ENCODE results near the gene TMPRSS11B. TPM values are rescaled to one million over a fixed set of nuclear protein-coding genes. Genes with fewer than 3 reads are reported as not detected.

Gene TMPRSS11B
- total and polyA plus RNA-seq, 5 donors from 2014 or later = not detected

DNA sequence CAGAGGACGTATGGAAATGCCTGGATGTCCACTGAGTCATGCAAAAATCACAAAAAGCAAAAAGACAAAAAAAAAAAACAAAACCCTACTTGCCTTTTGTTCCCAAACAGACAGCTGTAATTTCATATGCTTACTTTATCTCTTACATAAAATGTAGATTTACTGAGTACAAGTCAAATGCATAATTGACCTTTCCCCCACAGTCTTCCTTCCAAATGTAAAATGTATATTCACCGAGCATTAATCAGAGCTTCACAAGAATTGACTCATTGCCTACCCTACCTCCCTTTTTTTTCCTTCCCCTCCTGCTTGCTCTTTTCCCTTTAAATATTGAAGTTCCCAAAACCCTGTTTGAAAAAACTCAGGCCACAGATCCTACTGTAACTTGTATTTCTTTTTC, 32.5 kb upstream of the TMPRSS11B start:
- no peaks in the 10 kb centered on the region for H3K36me3 ChIP-seq (ENCODE audit: control insufficient read depth, insufficient read depth, low read length)
- H3K36me3 Mint-ChIP-seq = no peaks in the 10 kb centered on the region
- ATAC-seq (ENCODE audit: low read depth in 2 of 2) (no peak), DNase-seq (no peak)
- peaks cover 7% of the 10 kb centered on the region for H3K27me3 ChIP-seq (ENCODE audit: control insufficient read depth, insufficient read depth, low read length)
- no peak overlapping the region for H3K4me3 ChIP-seq (ENCODE audit: low read depth, low read length)
- H3K4me1 ChIP-seq (ENCODE audit: control insufficient read depth, insufficient read depth, low read length, poor library complexity, severe bottlenecking) = no peaks in the 10 kb centered on the region
- H3K27ac ChIP-seq (ENCODE audit: insufficient read depth, low read length, poor library complexity, severe bottlenecking) = no peak overlapping the region
- H3K27me3 Mint-ChIP-seq = peaks cover 5% of the 10 kb centered on the region
- no peak overlapping the region for H3K4me3 Mint-ChIP-seq
- no peaks in the 10 kb centered on the region for H3K9me3 ChIP-seq (ENCODE audit: control insufficient read depth in 2 of 2, low read length in 2 of 2)
- no peaks in the 10 kb centered on the region for H3K9me3 Mint-ChIP-seq
- H3K4me1 Mint-ChIP-seq = no peaks in the 10 kb centered on the region
- H3K27ac Mint-ChIP-seq = no peak overlapping the region

DNA sequence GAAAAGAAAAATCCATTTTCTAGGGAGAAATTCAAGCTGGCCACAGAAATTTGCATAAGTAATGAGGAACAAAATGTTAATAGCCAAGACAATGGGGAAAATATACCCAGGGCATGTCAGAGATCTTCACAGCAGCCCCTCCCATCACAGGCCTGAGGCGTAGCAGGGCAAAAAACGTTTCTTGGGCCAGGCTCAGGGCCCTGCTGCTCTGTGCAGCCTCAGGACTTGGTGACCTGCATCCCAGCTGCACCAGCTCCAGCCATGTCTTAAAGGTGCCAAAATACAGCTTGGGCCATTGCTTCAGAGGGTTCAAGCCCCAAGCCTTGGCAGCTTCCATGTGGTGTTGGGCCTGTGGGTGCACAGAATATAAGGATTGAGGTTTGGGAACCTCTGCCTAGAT, 32.1 kb upstream of the TMPRSS11B start:
- ATAC-seq (ENCODE audit: low read depth in 2 of 2) (no peak), DNase-seq (no peak)
- peaks cover 8% of the 10 kb centered on the region for H3K27me3 Mint-ChIP-seq
- H3K9me3 Mint-ChIP-seq = no peaks in the 10 kb centered on the region
- H3K27ac Mint-ChIP-seq = peak overlapping the region in 1 of 3 donors; percentile 71
- Histone ChIP-seq H3K27me3 (ENCODE audit: control insufficient read depth, insufficient read depth, low read length) (peaks cover 7% of the 10 kb centered on the region), H3K36me3 (ENCODE audit: control insufficient read depth, insufficient read depth, low read length) (no peaks in the 10 kb centered on the region), H3K27ac (ENCODE audit: insufficient read depth, low read length, poor library complexity, severe bottlenecking) (no peak overlapping the region), H3K4me1 (ENCODE audit: control insufficient read depth, insufficient read depth, low read length, poor library complexity, severe bottlenecking) (no peaks in the 10 kb centered on the region), H3K9me3 (ENCODE audit: control insufficient read depth in 2 of 2, low read length in 2 of 2) (no peaks in the 10 kb centered on the region), H3K4me3 (ENCODE audit: low read depth, low read length) (no peak overlapping the region)
- H3K4me1 Mint-ChIP-seq = no peaks in the 10 kb centered on the region
- H3K4me3 Mint-ChIP-seq = no peak overlapping the region
- no peaks in the 10 kb centered on the region for H3K36me3 Mint-ChIP-seq

DNA sequence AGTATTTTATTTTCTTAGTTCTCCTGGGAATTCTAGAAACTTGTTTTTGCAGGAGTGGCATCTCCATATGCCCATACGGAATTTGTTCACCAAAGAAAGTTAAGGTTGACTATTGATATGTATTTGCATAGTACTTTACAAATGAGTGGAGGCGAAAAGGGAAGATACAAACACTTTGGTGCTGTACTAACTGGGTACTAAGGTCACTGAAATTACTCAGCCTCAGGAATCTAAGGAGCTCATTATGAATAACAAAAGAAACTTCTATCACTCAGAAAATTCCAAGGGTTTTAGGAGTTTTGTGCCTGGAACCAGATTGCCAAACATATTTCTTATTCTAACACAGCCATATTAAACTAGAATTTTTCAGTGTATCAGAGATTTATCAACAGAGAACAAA, 27.4 kb upstream of the TMPRSS11B start:
- peaks cover 0 to 5% (median 0%) of the 10 kb centered on the region in 4 donors for H3K4me1 Mint-ChIP-seq
- no peak for ATAC-seq (ENCODE audit: low read depth in 2 of 2)
- Histone ChIP-seq H3K27ac (ENCODE audit: insufficient read depth, low read length, poor library complexity, severe bottlenecking) (no peak overlapping the region), H3K9me3 (ENCODE audit: control insufficient read depth in 2 of 2, low read length in 2 of 2) (no peaks in the 10 kb centered on the region), H3K27me3 (ENCODE audit: control insufficient read depth, insufficient read depth, low read length) (peaks cover 7% of the 10 kb centered on the region), H3K4me1 (ENCODE audit: control insufficient read depth, insufficient read depth, low read length, poor library complexity, severe bottlenecking) (no peaks in the 10 kb centered on the region), H3K4me3 (ENCODE audit: low read depth, low read length) (no peak overlapping the region), H3K36me3 (ENCODE audit: control insufficient read depth, insufficient read depth, low read length) (no peaks in the 10 kb centered on the region)
- DNase-seq = no peak
- H3K27me3 Mint-ChIP-seq = peaks cover 16% of the 10 kb centered on the region
- no peaks in the 10 kb centered on the region for H3K9me3 Mint-ChIP-seq
- no peak overlapping the region for H3K27ac Mint-ChIP-seq
- no peaks in the 10 kb centered on the region for H3K36me3 Mint-ChIP-seq
- no peak overlapping the region for H3K4me3 Mint-ChIP-seq

DNA sequence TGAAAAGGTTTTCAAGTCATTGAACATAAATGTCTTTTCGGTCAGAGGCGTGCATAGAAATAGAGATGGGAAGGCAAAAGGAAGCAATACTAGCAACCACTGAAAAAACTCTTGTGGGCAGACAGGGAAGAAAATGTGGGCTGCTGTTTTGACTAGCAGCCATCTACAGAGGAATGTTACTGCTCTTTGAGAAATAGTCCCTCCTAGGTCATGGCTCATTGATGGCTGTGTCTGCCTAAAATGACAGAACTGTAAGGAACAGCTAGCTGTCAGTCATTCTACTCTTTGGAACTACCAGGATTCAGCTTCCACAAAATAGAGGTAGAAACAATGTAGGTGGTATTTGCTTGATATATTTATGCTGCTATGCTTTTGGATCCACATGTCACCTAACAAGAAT, 26.9 kb upstream of the TMPRSS11B start:
- H3K36me3 ChIP-seq (ENCODE audit: control insufficient read depth, insufficient read depth, low read length) = no peaks in the 10 kb centered on the region
- Mint-ChIP-seq H3K4me3 (no peak overlapping the region), H3K9me3 (no peaks in the 10 kb centered on the region), H3K36me3 (no peaks in the 10 kb centered on the region), H3K4me1 (peaks cover 0 to 5% (median 0%) of the 10 kb centered on the region in 4 donors), H3K27me3 (peaks cover 19% of the 10 kb centered on the region), H3K27ac (no peak overlapping the region)
- no peak overlapping the region for H3K4me3 ChIP-seq (ENCODE audit: low read depth, low read length)
- no peak overlapping the region for H3K27ac ChIP-seq (ENCODE audit: insufficient read depth, low read length, poor library complexity, severe bottlenecking)
- H3K9me3 ChIP-seq (ENCODE audit: control insufficient read depth in 2 of 2, low read length in 2 of 2) = no peaks in the 10 kb centered on the region
- DNase-seq (no peak), ATAC-seq (ENCODE audit: low read depth in 2 of 2) (no peak)
- peaks cover 7% of the 10 kb centered on the region for H3K27me3 ChIP-seq (ENCODE audit: control insufficient read depth, insufficient read depth, low read length)
- no peaks in the 10 kb centered on the region for H3K4me1 ChIP-seq (ENCODE audit: control insufficient read depth, insufficient read depth, low read length, poor library complexity, severe bottlenecking)

DNA sequence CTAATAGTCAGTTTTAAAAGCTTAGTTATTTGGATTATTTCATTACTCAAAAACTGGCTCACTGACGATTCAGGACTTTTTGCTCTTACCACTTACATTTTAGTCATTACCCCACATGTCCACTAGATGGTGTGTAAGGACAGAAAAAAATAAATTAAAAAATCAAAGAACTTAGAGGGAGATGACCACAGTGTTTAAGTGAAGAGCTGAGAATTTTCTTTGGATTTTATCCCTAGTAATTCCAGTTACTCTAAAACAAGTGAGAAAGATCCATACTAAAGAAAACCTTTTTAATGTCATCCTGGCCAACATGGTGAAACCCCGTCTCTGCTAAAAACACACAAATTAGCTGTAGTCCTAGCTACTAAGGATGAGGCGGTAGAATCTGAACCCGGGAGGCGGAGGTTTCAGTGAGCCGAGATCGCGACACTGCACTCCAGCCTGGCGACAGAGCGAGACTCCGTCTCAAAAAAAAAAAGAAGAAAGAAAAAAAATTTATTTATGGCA, 26.4 kb upstream of the TMPRSS11B start:
- peaks cover 7% of the 10 kb centered on the region for H3K27me3 ChIP-seq (ENCODE audit: control insufficient read depth, insufficient read depth, low read length)
- Mint-ChIP-seq H3K9me3 (no peaks in the 10 kb centered on the region), H3K27ac (no peak overlapping the region), H3K36me3 (no peaks in the 10 kb centered on the region), H3K27me3 (peaks cover 23% of the 10 kb centered on the region), H3K4me1 (peaks cover 0 to 5% (median 0%) of the 10 kb centered on the region in 4 donors), H3K4me3 (peak overlapping the region in 1 of 4 donors; percentile 48)
- no peak overlapping the region for H3K4me3 ChIP-seq (ENCODE audit: low read depth, low read length)
- no peaks in the 10 kb centered on the region for H3K9me3 ChIP-seq (ENCODE audit: control insufficient read depth in 2 of 2, low read length in 2 of 2)
- no peaks in the 10 kb centered on the region for H3K4me1 ChIP-seq (ENCODE audit: control insufficient read depth, insufficient read depth, low read length, poor library complexity, severe bottlenecking)
- H3K27ac ChIP-seq (ENCODE audit: insufficient read depth, low read length, poor library complexity, severe bottlenecking) = no peak overlapping the region
- no peaks in the 10 kb centered on the region for H3K36me3 ChIP-seq (ENCODE audit: control insufficient read depth, insufficient read depth, low read length)
- DNase-seq = peak in 2 of 3 donors; percentile 57
- peak in 1 of 2 donors; percentile 53 for ATAC-seq (ENCODE audit: low read depth in 2 of 2)

DNA sequence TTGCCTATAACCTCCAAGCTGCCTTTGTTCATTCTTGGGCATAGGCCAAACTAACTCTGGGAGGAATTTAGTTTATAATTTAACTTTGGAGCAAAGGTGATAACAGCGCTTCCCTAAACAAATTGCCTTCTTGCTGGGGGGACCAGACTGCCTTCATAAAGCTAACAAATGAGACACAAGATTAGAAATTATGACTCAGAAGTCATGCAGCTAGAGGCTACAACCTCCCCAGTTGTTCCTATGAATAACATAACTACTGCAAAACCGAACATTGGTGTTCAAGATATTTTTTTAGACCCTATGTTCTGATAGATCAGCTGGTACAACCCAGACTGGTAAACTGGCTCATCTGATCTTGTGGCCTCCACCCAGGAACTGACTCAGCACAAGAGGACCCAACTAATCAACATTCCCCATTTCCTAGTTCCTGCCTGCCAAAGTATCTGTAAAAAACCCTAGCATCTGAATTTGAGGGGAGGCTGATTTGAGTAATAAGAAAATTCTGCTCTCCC, 22.0 kb upstream of the TMPRSS11B start:
- Histone ChIP-seq H3K9me3 (ENCODE audit: control insufficient read depth in 2 of 2, low read length in 2 of 2) (no peaks in the 10 kb centered on the region), H3K4me3 (ENCODE audit: low read depth, low read length) (no peak overlapping the region), H3K36me3 (ENCODE audit: control insufficient read depth, insufficient read depth, low read length) (no peaks in the 10 kb centered on the region), H3K27ac (ENCODE audit: insufficient read depth, low read length, poor library complexity, severe bottlenecking) (no peak overlapping the region), H3K27me3 (ENCODE audit: control insufficient read depth, insufficient read depth, low read length) (no peaks in the 10 kb centered on the region), H3K4me1 (ENCODE audit: control insufficient read depth, insufficient read depth, low read length, poor library complexity, severe bottlenecking) (no peaks in the 10 kb centered on the region)
- ATAC-seq (ENCODE audit: low read depth in 2 of 2) (no peak), DNase-seq (no peak)
- Mint-ChIP-seq H3K4me1 (peaks cover 0 to 11% (median 0%) of the 10 kb centered on the region in 4 donors), H3K27me3 (peaks cover 17% of the 10 kb centered on the region), H3K36me3 (no peaks in the 10 kb centered on the region), H3K4me3 (no peak overlapping the region), H3K27ac (no peak overlapping the region), H3K9me3 (peaks cover 0 to 3% (median 0%) of the 10 kb centered on the region in 7 donors)

DNA sequence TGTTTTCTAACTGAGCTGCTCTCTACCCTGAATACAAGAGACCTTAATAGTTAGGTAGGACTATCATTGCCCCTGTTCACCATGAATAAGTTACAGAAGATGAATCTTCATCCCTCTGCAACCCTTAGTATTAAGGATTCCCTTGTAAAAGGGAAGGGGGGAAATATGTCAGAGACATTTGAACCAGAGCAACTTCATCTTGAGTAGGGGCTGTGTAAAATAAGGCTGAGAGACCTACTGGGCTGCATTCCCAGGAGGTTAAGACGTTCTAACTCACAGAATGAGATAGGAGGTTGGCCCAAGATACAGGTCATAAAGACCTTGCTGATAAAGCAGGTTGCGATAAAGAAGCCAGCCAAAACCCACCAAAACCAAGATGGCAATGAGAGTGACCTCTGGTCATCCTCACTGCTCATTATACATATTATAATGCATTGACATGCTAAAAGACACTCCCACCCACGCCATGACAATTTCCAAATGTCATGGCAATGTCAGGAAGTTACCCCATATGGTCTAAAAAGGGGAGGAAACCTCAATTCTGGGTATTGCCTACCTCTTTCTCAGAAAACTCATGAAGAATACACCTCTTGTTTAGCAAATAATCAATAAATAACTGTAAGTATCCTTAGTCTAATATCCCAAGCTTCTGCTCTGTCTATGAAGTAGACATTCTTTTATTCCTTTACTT, 19.5 kb upstream of the TMPRSS11B start:
- H3K4me1 ChIP-seq (ENCODE audit: control insufficient read depth, insufficient read depth, low read length, poor library complexity, severe bottlenecking) = no peaks in the 10 kb centered on the region
- Mint-ChIP-seq H3K27me3 (peaks cover 15% of the 10 kb centered on the region), H3K27ac (no peak overlapping the region), H3K4me3 (no peak overlapping the region), H3K36me3 (no peaks in the 10 kb centered on the region), H3K4me1 (peaks cover 0 to 6% (median 0%) of the 10 kb centered on the region in 4 donors), H3K9me3 (peaks cover 0 to 3% (median 0%) of the 10 kb centered on the region in 7 donors)
- no peaks in the 10 kb centered on the region for H3K36me3 ChIP-seq (ENCODE audit: control insufficient read depth, insufficient read depth, low read length)
- H3K27ac ChIP-seq (ENCODE audit: insufficient read depth, low read length, poor library complexity, severe bottlenecking) = no peak overlapping the region
- H3K9me3 ChIP-seq (ENCODE audit: control insufficient read depth in 2 of 2, low read length in 2 of 2) = no peaks in the 10 kb centered on the region
- no peak overlapping the region for H3K4me3 ChIP-seq (ENCODE audit: low read depth, low read length)
- no peaks in the 10 kb centered on the region for H3K27me3 ChIP-seq (ENCODE audit: control insufficient read depth, insufficient read depth, low read length)
- DNase-seq (peak in 1 of 3 donors; percentile 10), ATAC-seq (ENCODE audit: low read depth in 2 of 2) (no peak)

DNA sequence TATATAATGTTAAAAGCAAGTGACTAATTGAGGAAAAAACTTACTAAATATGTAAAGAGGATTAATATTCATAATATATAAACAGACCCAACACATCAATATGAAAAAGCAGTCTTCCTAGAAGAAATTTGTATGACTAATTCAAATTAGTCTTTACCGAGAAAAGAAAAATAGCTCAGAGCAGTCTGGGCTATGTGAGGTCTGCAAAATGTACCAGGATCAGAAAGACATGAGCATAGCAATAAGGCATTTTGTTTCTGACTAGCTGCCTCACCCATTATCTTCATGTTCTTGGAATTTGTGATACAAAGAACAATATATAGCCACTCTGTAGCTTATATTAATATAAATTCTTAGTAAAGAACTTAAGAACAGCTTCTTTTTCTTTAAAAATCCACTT, 13.7 kb upstream of the TMPRSS11B start:
- Histone ChIP-seq H3K4me3 (ENCODE audit: low read depth, low read length) (no peak overlapping the region), H3K27ac (ENCODE audit: insufficient read depth, low read length, poor library complexity, severe bottlenecking) (no peak overlapping the region), H3K4me1 (ENCODE audit: control insufficient read depth, insufficient read depth, low read length, poor library complexity, severe bottlenecking) (no peaks in the 10 kb centered on the region), H3K27me3 (ENCODE audit: control insufficient read depth, insufficient read depth, low read length) (no peaks in the 10 kb centered on the region), H3K36me3 (ENCODE audit: control insufficient read depth, insufficient read depth, low read length) (no peaks in the 10 kb centered on the region), H3K9me3 (ENCODE audit: control insufficient read depth in 2 of 2, low read length in 2 of 2) (no peaks in the 10 kb centered on the region)
- Mint-ChIP-seq H3K27ac (no peak overlapping the region), H3K4me1 (no peaks in the 10 kb centered on the region), H3K27me3 (peaks cover 9% of the 10 kb centered on the region), H3K9me3 (peaks cover 0 to 3% (median 0%) of the 10 kb centered on the region in 7 donors), H3K4me3 (no peak overlapping the region), H3K36me3 (no peaks in the 10 kb centered on the region)
- no peak for DNase-seq
- ATAC-seq (ENCODE audit: low read depth in 2 of 2) = no peak
